IPS-15b (cell line): Measurements from ENCODE around the gene KIFAP3.
"Not testable (repeated sequence)": the region's sequence is repeated elsewhere in the genome, so short reads cannot be mapped to it uniquely, and the experiment has no call there.

Experiments
- H3K27me3 ChIP-seq: one replicate; pipeline ENCODE4 v1.6.1; 2013; ENCODE audit warnings: low read length; ENCODE audit not compliant: control insufficient read depth, insufficient read depth
- H3K36me3 ChIP-seq: one replicate; pipeline ENCODE4 v1.6.1; 2013; ENCODE audit warnings: low read length; ENCODE audit not compliant: control insufficient read depth, insufficient read depth
- H3K4me1 ChIP-seq: one replicate; pipeline ENCODE4 v1.6.1; 2013; ENCODE audit warnings: mild to moderate bottlenecking, low read length; ENCODE audit not compliant: control insufficient read depth, insufficient read depth
- H3K4me3 ChIP-seq: one replicate; pipeline ENCODE4 v1.5.1; 2013; ENCODE audit warnings: low read depth, low read length
- H3K9ac ChIP-seq: one replicate; pipeline ENCODE4 v1.6.1; 2013; ENCODE audit warnings: low read depth, mild to moderate bottlenecking, low read length
- H3K9me3 ChIP-seq: one replicate; pipeline ENCODE4 v1.6.1; 2013; ENCODE audit warnings: mild to moderate bottlenecking, low read length; ENCODE audit not compliant: control insufficient read depth, insufficient read depth

Gene KIFAP3

DNA sequence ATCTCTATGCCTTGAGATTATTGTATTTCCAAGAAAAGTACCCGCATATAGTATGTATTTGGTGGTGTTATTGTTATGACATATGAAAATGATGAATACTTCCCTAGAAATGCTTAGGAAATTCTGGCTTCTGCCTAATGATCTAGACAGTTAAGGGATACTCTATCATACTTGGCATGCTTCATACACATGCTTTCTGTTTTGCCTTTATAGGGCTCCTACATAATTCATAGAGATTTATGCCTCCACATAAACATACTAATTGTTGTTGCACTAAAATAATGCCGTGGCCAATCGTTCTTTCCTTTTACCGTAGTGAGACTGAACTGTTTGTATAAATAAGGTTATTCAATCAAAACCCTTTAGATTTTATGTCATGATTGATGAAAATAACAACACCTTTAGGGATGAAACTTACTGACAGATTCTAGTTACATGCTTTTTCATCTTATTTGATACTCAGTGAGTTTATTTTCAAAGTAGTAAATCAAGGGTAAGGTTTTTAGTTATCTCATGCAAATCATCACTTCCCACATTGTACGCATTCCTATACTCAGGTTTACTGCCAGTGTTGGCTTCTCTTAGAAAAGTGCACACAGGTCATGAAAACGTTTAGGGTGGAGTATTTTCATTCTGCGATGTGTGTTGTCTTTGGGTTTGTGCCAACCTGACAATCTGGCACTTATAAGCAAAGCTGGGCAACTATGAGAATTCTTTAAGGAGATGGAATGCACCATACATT lies 140.3 kb downstream of the KIFAP3 start:
- H3K4me1 ChIP-seq = no peaks in the 10 kb centered on the region
- no peaks in the 10 kb centered on the region for H3K36me3 ChIP-seq
- no peaks in the 10 kb centered on the region for H3K9me3 ChIP-seq
- no peak overlapping the region for H3K9ac ChIP-seq
- no peak overlapping the region for H3K4me3 ChIP-seq
- H3K27me3 ChIP-seq = no peaks in the 10 kb centered on the region

DNA sequence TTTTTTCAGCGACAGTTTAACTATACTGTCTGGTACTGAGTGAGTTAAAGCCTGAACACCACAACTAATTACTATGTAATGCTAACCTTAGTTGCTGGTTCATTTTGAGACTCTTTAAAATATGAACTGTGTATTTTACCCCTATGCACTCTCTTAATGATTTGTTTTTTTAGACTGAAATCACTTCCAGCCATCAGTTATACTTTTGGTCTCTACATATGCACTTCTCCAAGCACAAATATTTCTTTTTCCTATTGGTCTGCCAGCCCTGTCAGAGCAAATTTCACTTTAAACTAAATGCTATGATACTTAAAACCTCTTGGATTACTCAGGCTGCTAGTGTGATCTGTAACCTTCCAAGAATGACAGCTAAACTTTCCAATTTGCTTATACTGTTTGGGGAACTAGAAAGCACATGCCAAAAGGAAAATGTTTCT lies 142.7 kb downstream of the KIFAP3 start:
- Histone ChIP-seq H3K36me3 (no peaks in the 10 kb centered on the region), H3K9ac (no peak overlapping the region), H3K27me3 (no peaks in the 10 kb centered on the region), H3K9me3 (no peaks in the 10 kb centered on the region), H3K4me3 (no peak overlapping the region), H3K4me1 (no peaks in the 10 kb centered on the region)

GRCh38 chr1:169929210-169929526 lies 145.3 kb downstream of the KIFAP3 start:
- no peaks in the 10 kb centered on the region for H3K9me3 ChIP-seq
- H3K36me3 ChIP-seq = no peaks in the 10 kb centered on the region
- H3K9ac ChIP-seq = no peak overlapping the region
- no peak overlapping the region for H3K4me3 ChIP-seq
- H3K4me1 ChIP-seq = no peaks in the 10 kb centered on the region
- H3K27me3 ChIP-seq = no peaks in the 10 kb centered on the region

- Histone ChIP-seq H3K4me1 (no peaks in the 10 kb centered on the region), H3K9ac (no peak overlapping the region), H3K36me3 (no peaks in the 10 kb centered on the region), H3K27me3 (no peaks in the 10 kb centered on the region), H3K4me3 (no peak overlapping the region), H3K9me3 (no peaks in the 10 kb centered on the region)
Measured at GRCh38 chr1:169928438-169929209, 145.9 kb downstream of the KIFAP3 start.

GRCh38 chr1:169925505-169926482 lies 148.7 kb downstream of the KIFAP3 start:
- no peaks in the 10 kb centered on the region for H3K9me3 ChIP-seq

DNA sequence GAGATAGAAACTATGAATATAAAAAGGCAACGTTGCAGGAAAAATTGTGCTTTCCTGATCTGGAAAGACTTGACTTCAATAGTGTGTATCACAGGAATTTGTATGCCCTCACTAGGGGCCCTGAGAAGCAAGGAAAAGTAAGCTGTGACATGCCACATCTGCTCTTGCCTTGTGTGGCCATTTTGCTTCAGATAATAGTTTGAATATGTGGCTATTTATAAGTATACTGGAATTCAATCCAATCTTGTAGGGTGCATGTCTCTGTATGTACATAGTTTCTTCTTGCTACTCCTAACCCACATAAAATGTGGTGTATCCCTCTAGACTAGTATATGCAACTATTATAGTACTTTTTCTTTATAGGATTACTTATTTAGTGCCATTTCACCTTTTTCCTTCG lies 149.7 kb downstream of the KIFAP3 start:
- Histone ChIP-seq H3K36me3 (no peaks in the 10 kb centered on the region), H3K4me1 (no peaks in the 10 kb centered on the region), H3K27me3 (no peaks in the 10 kb centered on the region), H3K9me3 (no peaks in the 10 kb centered on the region), H3K4me3 (no peak overlapping the region), H3K9ac (no peak overlapping the region)

More at GRCh38 chr1:169925505-169926482, 148.7 kb downstream of the KIFAP3 start:
- H3K9ac ChIP-seq = no peak overlapping the region
- H3K36me3 ChIP-seq = no peaks in the 10 kb centered on the region
- H3K4me3 ChIP-seq = no peak overlapping the region
- no peaks in the 10 kb centered on the region for H3K4me1 ChIP-seq
- H3K27me3 ChIP-seq = no peaks in the 10 kb centered on the region

GRCh38 chr1:169924063-169924462 lies 150.4 kb downstream of the KIFAP3 start:
- Histone ChIP-seq H3K27me3 (no peaks in the 10 kb centered on the region), H3K4me3 (no peak overlapping the region), H3K36me3 (no peaks in the 10 kb centered on the region), H3K9me3 (no peaks in the 10 kb centered on the region), H3K9ac (no peak overlapping the region), H3K4me1 (no peaks in the 10 kb centered on the region)

DNA sequence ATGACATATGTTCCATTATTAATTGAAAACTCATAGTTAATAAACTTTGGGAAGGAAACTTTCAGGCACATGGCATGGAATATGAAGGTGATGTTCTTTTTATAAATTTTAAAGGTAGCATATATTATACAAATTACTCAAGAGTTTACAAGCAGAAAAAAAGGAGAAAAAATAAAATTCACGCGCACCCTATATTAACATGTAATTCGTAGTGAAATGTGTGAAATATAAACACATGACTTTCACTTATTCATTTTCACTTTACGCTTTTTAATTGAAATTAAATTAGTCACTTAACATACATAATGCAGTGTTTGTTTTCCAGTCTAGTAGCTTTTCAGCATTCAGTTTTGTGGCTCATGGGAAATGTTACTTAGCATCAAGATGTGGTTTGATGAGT lies 153.4 kb downstream of the KIFAP3 start:
- Histone ChIP-seq H3K4me1 (no peaks in the 10 kb centered on the region), H3K27me3 (no peaks in the 10 kb centered on the region), H3K4me3 (no peak overlapping the region), H3K36me3 (no peaks in the 10 kb centered on the region), H3K9ac (no peak overlapping the region), H3K9me3 (no peaks in the 10 kb centered on the region)

DNA sequence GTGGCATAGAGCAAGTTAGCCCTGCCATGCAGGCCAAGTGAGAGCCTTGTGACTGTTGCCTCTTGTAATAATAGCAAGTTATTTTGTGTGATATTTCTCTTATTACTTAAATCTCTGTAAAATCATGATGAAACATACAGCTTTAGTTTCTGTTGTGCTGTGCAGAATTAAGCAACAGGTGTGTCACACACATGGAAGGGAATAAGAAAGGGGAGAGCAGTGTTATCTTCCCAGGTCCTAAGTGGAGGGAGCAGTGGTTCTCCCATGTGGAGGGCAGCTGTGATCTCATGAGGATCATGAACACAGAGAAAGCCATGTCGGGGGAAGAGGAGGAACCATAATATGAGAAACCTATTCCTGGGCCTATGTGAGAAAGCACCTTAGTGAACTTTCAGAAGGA lies 155.6 kb downstream of the KIFAP3 start:
- H3K27me3 ChIP-seq = no peaks in the 10 kb centered on the region
- H3K9me3 ChIP-seq = no peaks in the 10 kb centered on the region
- H3K4me3 ChIP-seq = no peak overlapping the region
- no peaks in the 10 kb centered on the region for H3K4me1 ChIP-seq
- H3K9ac ChIP-seq = no peak overlapping the region
- H3K36me3 ChIP-seq = no peaks in the 10 kb centered on the region

- not testable (repeated sequence) for H3K4me3 ChIP-seq, H3K4me1 ChIP-seq, H3K9me3 ChIP-seq, H3K36me3 ChIP-seq, H3K27me3 ChIP-seq, H3K9ac ChIP-seq
Measured at GRCh38 chr1:169918220-169918619, 156.3 kb downstream of the KIFAP3 start.

DNA sequence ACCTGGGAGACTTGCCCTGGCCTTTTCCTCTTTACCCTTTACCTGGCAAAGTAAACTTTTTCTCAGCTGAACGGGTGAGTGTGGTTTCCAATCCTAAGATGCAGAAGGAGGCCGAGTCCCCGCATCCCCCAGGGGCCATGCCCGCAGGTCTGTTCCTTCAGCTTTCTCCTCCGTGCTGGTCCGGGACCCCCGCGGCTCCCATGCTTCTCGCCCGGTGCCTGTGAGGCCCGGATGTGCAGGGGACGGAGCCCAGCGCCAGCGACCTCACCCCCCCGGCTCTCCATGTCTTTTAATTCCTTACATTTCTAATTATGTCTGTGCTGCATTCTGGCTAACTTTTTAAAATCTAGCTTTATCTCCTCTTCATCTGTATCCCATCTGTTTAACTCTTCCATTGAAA lies 159.3 kb downstream of the KIFAP3 start:
- no peaks in the 10 kb centered on the region for H3K9me3 ChIP-seq
- H3K4me1 ChIP-seq = no peaks in the 10 kb centered on the region
- H3K9ac ChIP-seq = no peak overlapping the region
- no peaks in the 10 kb centered on the region for H3K36me3 ChIP-seq
- H3K4me3 ChIP-seq = no peak overlapping the region
- H3K27me3 ChIP-seq = no peaks in the 10 kb centered on the region
